ENCODE measurements around the gene S100A7A.

S100A7A gene

GRCh38 chr1:153395776-153396175 lies 20.5 kb upstream of the S100A7A start:
- Histone ChIP-seq H3K36me3 (ENCODE audit: control insufficient read depth, low read length) (no peaks in the 10 kb centered on the region), H3K27ac (ENCODE audit: low read depth, low read length) (no peak overlapping the region), H3K4me1 (ENCODE audit: control insufficient read depth, low read length) (no peaks in the 10 kb centered on the region), H3K9me2 (replicated peaks; ENCODE audit: control insufficient read depth, low read length) (no peaks in the 10 kb centered on the region), H3K9me3 (ENCODE audit: control insufficient read depth, insufficient read depth, low read length) (no peaks in the 10 kb centered on the region), H3F3A (ENCODE audit: control insufficient read depth, insufficient read depth) (no peaks in the 10 kb centered on the region), H3K4me2 (ENCODE audit: low read length) (no peak overlapping the region), H3K27me3 (ENCODE audit: control insufficient read depth, low read length) (no peaks in the 10 kb centered on the region), H3K4me3 (ENCODE audit: low read length) (no peak overlapping the region), H3K79me2 (ENCODE audit: control insufficient read depth, low read length) (no peaks in the 10 kb centered on the region), H4K20me1 (ENCODE audit: control insufficient read depth, insufficient read depth, low read depth, low read length) (no peaks in the 10 kb centered on the region)
- TF ChIP-seq EZH2phosphoT487 (IDR thresholded peaks at IDR 0.05; ENCODE audit: borderline replicate concordance, low read length) (no peak), CTCF (IDR thresholded peaks at IDR 0.05; ENCODE audit: low read depth, low read length, poor library complexity, severe bottlenecking) (no peak)

DNA sequence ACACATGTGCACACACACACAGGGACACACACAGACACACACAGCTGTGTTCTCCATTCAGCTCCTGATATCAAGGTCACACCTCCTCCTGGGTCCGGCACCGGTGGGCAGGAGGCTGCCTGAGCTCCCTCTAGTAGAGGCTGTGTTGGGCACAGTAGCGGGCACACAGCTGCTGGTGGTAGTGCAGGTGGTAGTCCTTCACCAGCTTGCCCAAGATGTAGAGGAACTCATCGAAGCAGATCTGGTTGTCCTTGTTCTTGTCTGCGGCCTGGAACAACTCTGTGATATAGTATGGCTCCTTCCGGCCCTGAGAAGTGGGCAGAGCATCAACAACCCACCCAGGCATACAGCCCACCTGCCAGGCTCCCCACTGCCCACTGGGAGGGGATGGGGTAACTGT lies 19.9 kb upstream of the S100A7A start:
- Histone ChIP-seq H4K20me1 (ENCODE audit: control insufficient read depth, insufficient read depth, low read depth, low read length) (no peaks in the 10 kb centered on the region), H3F3A (ENCODE audit: control insufficient read depth, insufficient read depth) (no peaks in the 10 kb centered on the region), H3K27ac (ENCODE audit: low read depth, low read length) (no peak overlapping the region), H3K4me2 (ENCODE audit: low read length) (no peak overlapping the region), H3K9me2 (replicated peaks; ENCODE audit: control insufficient read depth, low read length) (no peaks in the 10 kb centered on the region), H3K79me2 (ENCODE audit: control insufficient read depth, low read length) (no peaks in the 10 kb centered on the region), H3K4me1 (ENCODE audit: control insufficient read depth, low read length) (no peaks in the 10 kb centered on the region), H3K27me3 (ENCODE audit: control insufficient read depth, low read length) (no peaks in the 10 kb centered on the region), H3K4me3 (ENCODE audit: low read length) (no peak overlapping the region), H3K9me3 (ENCODE audit: control insufficient read depth, insufficient read depth, low read length) (no peaks in the 10 kb centered on the region), H3K36me3 (ENCODE audit: control insufficient read depth, low read length) (no peaks in the 10 kb centered on the region)
- TF ChIP-seq EZH2phosphoT487 (IDR thresholded peaks at IDR 0.05; ENCODE audit: borderline replicate concordance, low read length) (no peak), CTCF (IDR thresholded peaks at IDR 0.05; ENCODE audit: low read depth, low read length, poor library complexity, severe bottlenecking) (no peak)

GRCh38 chr1:153397051-153397923 lies 19.0 kb upstream of the S100A7A start:
- Histone ChIP-seq H3F3A (ENCODE audit: control insufficient read depth, insufficient read depth) (no peaks in the 10 kb centered on the region), H3K27me3 (ENCODE audit: control insufficient read depth, low read length) (no peaks in the 10 kb centered on the region), H3K4me3 (ENCODE audit: low read length) (no peak overlapping the region), H3K9me3 (ENCODE audit: control insufficient read depth, insufficient read depth, low read length) (no peaks in the 10 kb centered on the region), H3K36me3 (ENCODE audit: control insufficient read depth, low read length) (no peaks in the 10 kb centered on the region), H3K27ac (ENCODE audit: low read depth, low read length) (no peak overlapping the region), H3K4me1 (ENCODE audit: control insufficient read depth, low read length) (no peaks in the 10 kb centered on the region), H4K20me1 (ENCODE audit: control insufficient read depth, insufficient read depth, low read depth, low read length) (no peaks in the 10 kb centered on the region), H3K79me2 (ENCODE audit: control insufficient read depth, low read length) (no peaks in the 10 kb centered on the region), H3K4me2 (ENCODE audit: low read length) (no peak overlapping the region), H3K9me2 (replicated peaks; ENCODE audit: control insufficient read depth, low read length) (no peaks in the 10 kb centered on the region)
- TF ChIP-seq EZH2phosphoT487 (IDR thresholded peaks at IDR 0.05; ENCODE audit: borderline replicate concordance, low read length) (no peak), CTCF (IDR thresholded peaks at IDR 0.05; ENCODE audit: low read depth, low read length, poor library complexity, severe bottlenecking) (no peak)
